HG03439 (cell line): ENCODE results near the gene WDR87.
"Not testable (repeated sequence)": the region's sequence is repeated elsewhere in the genome, so short reads cannot be mapped to it uniquely, and the experiment has no call there.

Experiments
- ATAC-seq: cut with Tn5 transposase; IDR thresholded peaks from one replicate; pipeline ENCODE4 v1.9.1; 2021; ENCODE audit warnings: mild to moderate bottlenecking, moderate library complexity; ENCODE audit not compliant: unreplicated experiment

WDR87 gene

DNA sequence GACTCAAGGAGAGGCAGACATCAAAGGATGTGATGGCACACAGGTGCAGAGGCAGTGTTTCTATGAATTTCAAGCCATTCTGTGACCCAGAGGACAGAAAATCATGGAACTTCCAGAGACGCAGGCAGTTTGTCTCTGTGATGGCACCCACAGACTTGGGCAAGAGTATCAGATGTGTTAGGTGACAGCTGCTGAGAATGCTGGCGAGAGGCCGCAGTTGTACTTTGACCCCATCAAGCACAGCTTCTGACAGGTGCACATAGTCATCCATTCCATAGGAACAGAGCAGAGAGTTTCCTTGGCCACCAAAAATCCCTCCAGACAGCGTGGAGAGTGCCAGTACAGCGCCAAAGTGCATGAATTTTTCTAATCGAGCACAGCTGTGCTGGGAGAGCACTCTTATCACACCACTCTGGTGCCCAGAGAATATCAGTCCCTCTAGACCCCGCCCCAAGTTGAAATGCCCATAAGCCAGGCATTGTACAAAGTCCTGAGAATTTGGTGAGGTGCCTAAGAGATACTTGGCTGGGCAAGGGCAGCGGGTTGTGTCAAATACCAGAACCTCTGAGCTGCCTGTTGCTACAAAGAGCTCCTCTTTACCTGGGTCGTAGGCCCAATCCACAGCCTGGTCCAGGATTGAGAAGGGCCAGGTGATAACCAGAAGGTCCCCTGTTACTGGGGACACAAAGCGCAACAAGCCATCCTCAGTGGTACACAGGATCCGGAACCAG lies 12.4 kb downstream of the WDR87 start:
- ATAC-seq: no peak

DNA sequence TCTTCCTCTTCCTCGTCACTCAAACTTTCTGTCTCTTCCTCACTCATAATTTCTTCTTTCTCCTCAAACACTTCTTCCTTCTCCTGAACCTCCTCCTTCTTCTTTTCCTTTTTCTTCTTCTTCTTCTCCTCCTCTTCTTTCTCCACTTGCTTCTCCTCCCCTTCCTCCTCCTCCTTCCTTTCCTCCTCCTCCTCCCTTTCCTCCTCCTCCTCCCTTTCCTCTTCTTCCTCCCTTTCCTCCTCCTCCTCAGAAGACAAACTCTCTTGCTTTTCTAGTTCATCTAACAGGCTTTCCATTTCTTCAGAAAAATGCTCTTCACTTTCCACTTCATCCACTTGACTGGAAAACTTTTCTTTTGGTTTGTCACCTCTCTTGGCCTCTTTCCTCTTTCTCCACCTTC lies 19.8 kb downstream of the WDR87 start:
- ATAC-seq: no peak

DNA sequence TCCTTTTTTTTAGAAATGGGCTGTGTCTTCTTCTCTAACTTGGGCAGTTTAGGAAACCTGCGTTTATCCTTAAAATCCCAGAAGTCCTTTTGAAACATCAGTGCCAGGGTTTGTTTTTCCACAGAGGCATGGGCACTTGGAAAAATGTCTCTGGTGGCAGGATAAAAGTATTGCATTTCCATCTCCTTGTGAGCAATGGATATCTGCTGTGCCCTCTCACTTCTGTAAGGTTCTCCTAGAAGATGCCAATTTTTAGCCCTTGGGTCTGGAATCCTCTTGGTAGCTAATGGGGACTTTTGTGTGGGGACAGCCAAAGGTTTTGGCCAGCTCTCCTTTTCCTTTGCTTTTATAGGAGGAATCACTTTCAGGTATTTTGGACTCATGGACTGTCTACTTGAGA lies 21.0 kb downstream of the WDR87 start:
- ATAC-seq: no peak

DNA sequence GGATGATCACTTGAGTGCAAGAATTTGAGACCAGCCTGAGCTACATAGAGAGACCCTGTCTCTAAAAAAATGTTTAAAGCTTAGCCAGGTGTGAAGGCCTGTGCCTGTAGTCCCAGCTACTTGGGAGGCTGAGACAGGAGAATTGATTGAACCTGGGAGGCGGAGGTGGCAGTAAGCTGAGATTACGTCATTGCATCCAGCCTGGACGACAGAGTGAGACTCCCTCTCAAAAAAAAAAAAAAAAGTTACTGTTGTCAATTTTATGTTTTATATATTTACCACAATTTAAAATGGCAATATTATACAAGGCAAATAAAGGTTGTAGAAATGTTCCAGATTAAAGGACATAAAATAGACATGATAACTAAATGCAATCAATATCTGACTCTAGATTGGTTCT lies 29.2 kb downstream of the WDR87 start:
- no peak for ATAC-seq

DNA sequence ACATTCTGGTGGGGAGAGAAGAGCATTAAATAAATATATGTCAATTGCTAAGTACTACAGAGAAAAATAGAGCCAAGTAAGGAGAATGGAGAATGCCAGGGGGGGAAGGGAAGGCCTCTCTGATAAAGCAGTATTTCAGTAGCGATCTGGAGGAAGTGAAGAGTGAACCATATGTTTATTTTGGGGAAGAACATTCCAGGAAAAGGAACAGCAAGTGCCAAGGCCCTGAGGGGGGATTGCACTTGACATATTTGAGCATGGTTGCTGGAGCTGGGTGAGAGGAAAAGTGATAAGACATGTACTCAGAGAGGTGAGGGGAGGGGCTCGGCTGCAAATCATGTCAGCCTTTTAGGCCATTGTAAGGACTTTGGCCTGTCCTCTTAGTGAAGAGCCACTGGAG lies 30.4 kb downstream of the WDR87 start:
- ATAC-seq: no peak

DNA sequence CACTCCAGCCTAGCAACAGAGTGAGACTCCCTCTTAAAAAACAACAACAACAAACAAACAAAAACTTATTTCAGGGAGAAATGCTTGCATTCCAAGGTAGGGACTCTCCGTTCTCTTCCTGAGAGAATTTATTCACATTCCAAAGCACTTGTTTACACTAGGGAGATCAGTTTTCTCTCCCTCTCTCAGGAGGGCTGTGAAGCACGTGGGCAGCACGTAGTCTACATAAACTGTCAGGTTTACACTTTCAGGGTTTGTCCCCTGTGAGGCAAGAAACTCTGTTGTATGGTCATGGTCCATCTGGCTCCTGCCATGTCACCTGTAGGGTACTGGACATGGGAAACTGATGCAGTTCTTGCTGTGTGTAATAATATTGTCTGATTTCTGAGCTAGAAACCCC lies 31.6 kb downstream of the WDR87 start:
- no peak for ATAC-seq

DNA sequence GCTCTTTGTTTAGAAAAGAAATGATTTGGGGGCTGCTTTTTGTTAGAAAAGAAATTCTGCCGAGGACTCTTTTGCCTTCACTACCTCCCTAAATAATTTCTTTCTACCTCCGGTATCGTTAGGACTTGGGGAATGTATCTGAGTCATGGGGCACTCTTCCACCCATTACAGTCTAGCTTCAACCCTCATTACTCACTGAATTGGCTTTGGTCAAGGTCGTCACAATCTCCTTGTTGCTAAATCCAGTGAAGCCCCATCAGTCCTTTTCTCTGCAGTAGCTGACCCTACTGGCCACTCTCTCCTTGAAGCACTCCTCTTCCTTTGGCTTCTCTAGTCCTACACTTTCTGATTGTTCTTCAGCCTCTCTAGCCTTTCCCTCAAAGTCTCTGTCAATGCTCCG lies 34.0 kb downstream of the WDR87 start:
- no peak for ATAC-seq

DNA sequence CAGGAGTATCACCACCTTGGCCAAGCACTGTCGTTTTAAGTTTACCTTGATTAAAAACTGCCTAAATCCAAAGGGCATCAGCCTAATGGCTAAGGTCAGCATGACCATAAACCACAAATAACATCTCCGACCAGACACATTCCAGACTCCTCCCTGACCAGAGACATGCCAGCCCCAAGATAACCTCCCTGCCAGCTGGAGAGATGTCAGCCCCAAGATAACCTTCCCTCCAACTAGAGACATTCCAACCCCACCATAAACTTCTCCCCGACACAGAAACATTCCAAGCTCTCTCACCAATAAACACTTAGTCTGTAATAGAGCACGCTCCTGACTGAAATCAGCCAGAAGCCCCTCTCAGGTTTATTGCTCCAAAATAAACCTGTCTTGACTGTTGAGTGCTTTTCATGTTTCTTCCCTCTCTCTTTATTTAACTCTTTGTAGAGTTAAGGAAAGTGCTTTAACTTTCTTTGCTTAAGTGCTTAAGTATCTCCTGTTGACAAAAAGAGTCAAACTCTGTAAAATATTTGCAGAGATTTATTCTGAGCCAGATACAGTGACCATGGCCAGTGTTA lies 36.5 kb downstream of the WDR87 start:
- no peak for ATAC-seq

DNA sequence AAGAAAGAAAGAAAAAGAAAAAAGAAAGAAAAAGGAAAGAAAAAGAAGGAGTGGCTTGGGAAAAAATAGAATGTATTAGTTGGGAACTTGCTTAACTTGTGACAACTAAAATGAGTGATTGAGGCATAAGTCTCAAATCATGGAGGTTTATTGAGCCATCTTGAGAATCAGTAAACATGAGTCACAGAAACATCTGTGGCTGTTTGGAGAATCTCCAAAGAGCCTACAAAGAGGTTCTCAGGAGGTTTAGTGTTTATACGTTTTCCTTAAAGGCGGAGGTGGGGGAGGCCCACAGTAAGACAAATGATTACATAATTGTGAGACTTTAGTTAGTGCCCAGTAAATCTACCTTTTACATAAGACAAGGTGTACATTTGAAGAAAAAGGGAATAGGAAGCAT lies 38.6 kb downstream of the WDR87 start:
- ATAC-seq: no peak

DNA sequence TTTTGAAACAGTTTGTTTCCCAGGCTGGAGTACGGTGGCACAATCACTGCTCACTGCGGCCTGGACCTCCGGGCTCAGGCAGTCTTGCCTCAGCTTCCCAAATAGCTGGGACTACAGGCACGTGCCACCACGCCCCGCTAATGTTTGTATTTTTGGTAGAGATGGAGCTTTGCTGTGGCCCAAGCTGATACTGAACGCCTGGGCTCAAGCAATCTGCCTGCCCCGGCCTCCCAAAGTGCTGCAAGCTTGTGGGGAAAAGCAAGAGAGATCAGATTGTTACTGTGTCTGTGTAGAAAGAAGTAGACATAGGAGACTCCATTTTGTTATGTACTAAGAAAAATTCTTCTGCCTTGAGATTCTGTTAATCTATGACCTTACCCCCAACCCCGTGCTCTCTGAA lies 40.5 kb downstream of the WDR87 start:
- ATAC-seq: not testable (repeated sequence)

DNA sequence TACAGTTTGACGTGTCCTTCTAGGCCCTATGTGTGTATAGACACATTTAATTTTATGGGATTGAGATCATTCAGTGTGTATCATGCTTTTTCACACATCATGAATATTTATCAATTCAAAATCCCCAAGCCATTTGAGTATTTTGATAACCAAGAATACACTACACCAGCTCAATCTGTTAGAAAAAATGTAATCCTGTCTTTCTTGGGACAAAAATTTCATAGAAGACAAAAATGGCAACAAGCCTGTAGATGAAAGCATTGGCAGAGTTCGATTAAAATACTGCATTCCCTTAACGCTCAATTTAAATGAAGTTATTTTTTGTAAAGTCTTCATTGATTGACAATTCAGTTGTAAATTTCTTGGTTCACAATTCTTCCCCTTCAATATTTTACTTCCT lies 41.9 kb downstream of the WDR87 start:
- ATAC-seq: no peak

DNA sequence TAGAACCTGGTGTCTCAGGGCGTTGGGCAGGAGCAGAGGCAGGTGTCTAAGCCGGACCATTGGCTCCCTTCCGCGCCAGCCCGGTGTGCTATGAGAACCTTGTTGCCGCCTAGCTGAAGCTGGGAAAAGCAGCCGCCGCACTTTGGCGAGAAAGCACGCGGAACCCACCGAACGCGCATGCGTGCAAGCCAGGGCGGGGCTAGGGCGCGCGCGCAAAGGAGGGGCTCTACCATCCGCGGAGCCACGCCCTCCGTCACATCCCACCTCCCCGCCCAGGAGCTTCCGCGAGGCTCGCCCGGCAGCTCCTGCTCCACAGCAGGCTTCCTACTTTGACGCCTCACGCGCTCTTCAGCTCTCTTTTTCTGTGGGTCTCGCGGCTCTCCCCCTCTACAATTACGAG lies 51.3 kb downstream of the WDR87 start:
- ATAC-seq: no peak

DNA sequence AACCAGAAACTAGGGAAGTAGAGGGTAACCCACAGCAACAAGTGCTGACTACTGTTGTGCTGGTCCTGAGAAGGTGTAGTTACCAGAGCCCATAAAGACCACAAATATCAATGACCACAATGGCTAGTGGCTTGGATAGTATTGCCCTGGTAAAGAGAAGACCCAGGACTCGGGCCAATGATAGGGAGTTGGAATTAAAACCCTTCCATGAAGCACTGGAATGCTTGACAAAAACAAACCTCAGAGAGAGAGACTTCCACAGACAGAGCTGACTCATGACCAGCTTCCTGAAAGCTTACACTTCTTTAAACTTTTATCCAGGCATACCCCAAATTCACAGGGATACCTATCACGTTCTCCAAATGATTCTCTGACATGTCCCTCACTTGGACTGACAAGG lies 60.5 kb downstream of the WDR87 start:
- ATAC-seq: no peak
